T-helper 2 cell treated with Interferon-gamma antibody and Interleukin-4, amounts not matched to agents 5 μg/mL and 100 μg/mL, for 36 hours (primary cell): Measurements from ENCODE around the gene CDC42BPA.

Source experiments
- DNase-seq: peaks from one replicate; pipeline ENCODE4 v3.0.0; 2021; ENCODE audit warnings: low spot score
- H3K27ac Mint-ChIP-seq: one replicate; pipeline ENCODE4 v1.8.0; 2021; ENCODE audit warnings: mild to moderate bottlenecking, mixed read lengths
- H3K27me3 Mint-ChIP-seq: one replicate; pipeline ENCODE4 v1.8.0; 2021; ENCODE audit warnings: low read depth, mixed read lengths
- H3K36me3 Mint-ChIP-seq: one replicate; pipeline ENCODE4 v1.8.0; 2021; ENCODE audit warnings: low read depth, mixed read lengths
- H3K4me1 Mint-ChIP-seq: one replicate; pipeline ENCODE4 v1.8.0; 2021; ENCODE audit warnings: low read depth, mixed read lengths
- H3K4me3 Mint-ChIP-seq: one replicate; pipeline ENCODE4 v1.8.0; 2022; ENCODE audit warnings: mild to moderate bottlenecking, moderate library complexity, mixed read lengths
- H3K9me3 Mint-ChIP-seq: one replicate; pipeline ENCODE4 v1.8.0; 2021; ENCODE audit warnings: mixed read lengths

CDC42BPA gene

DNA sequence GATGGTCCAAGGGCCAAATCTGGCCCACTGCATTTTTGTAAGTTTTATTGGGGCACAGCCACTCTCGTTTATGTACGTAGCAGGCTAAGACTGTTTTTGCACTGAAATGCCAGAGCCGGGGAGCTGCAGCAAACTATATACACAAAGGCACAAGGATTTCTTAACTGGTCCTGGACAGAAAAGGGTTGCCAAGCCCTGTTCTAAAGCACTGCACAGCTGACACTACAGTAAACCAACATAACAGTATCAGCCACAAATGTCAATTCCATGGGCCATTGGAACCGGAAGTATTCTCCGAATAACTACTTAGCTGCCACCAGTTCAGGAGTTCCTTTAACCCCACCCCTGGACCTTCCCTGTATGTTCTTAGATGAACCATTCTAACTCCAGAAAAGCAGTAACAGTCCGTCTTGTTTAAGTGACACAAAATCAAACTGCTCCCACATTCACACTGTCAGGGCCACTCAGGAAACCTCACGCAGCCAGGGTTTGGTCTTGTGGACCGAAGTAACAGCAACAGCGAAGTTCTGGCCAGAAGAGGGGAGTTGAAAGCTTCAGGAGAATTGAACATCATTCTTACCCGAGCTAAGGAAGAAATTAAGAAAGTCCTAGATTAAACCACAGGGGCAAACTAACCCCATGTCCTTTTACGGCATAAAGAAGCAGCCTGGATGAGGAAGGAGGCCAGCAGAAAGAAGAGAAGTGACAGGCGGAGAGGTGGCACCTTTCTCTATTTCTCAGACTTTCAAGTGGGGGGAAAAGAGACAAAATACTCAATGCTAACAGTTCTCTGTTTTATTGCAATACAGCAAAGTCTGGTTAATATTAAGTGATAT, 329.0 kb downstream of the CDC42BPA start:
- H3K36me3 Mint-ChIP-seq = peaks cover 11% of the 10 kb centered on the region
- peak overlapping the region; percentile 11 for H3K4me3 Mint-ChIP-seq
- H3K27ac Mint-ChIP-seq = peak overlapping the region; percentile 85
- no peaks in the 10 kb centered on the region for H3K27me3 Mint-ChIP-seq
- peaks cover 17% of the 10 kb centered on the region for H3K4me1 Mint-ChIP-seq
- H3K9me3 Mint-ChIP-seq = no peaks in the 10 kb centered on the region
- no peak for DNase-seq

DNA sequence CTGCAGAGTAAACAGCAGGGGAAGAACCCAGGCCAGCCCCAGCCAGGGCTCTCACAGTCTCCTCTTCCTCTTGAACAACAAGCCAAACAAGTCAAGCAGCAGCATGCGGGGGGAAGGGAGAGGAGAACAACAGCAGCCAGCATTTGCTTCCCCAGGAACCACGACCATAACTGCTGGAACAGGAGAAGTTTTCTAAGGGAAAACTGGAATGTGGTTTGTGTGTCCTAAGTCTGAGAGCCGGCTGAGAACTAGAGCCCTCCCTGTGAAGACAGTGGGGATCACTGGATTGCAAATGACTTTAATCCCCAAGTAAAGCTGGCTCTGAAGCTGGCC, 330.0 kb downstream of the CDC42BPA start:
- H3K27ac Mint-ChIP-seq = no peak overlapping the region
- peaks cover 17% of the 10 kb centered on the region for H3K4me1 Mint-ChIP-seq
- DNase-seq = no peak
- no peaks in the 10 kb centered on the region for H3K27me3 Mint-ChIP-seq
- no peaks in the 10 kb centered on the region for H3K9me3 Mint-ChIP-seq
- no peak overlapping the region for H3K4me3 Mint-ChIP-seq
- H3K36me3 Mint-ChIP-seq = peaks cover 11% of the 10 kb centered on the region

DNA sequence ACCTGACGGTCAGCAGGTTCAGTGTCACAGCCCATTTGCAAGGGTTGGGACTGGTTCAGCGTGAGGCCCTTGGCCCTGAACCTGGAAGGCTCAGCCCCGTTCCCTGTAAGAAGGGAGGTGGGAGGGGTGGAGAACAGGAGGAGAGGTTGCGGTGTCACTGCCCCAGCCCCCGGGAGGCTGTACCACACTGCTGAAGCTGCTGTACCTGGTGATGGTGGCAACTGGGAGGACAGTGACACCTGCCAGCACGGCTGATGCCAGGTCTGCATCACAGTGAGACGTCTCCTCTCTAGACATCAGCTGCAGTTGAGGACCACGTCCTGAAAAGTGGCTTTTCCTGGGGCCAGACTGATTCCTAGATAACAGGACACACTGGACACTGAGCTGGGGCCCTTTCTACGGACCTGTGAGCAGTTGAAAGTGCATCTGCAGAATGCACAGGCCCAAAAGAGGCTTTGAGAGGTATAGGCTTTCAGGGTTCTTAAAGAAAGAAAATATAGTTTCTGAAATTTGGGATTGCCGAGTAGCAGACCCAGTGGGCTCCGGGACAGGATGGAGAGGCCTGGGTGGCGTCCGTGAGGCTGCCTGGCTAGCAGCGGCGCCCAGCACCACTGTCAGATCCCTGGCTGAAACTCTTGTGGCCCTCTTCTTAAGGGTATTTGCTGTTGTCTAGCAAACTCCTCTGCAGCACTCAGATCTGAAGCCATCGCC, 330.5 kb downstream of the CDC42BPA start:
- DNase-seq = no peak
- H3K9me3 Mint-ChIP-seq = no peaks in the 10 kb centered on the region
- H3K27me3 Mint-ChIP-seq = no peaks in the 10 kb centered on the region
- peaks cover 17% of the 10 kb centered on the region for H3K4me1 Mint-ChIP-seq
- no peak overlapping the region for H3K4me3 Mint-ChIP-seq
- no peak overlapping the region for H3K27ac Mint-ChIP-seq
- peaks cover 13% of the 10 kb centered on the region for H3K36me3 Mint-ChIP-seq

DNA sequence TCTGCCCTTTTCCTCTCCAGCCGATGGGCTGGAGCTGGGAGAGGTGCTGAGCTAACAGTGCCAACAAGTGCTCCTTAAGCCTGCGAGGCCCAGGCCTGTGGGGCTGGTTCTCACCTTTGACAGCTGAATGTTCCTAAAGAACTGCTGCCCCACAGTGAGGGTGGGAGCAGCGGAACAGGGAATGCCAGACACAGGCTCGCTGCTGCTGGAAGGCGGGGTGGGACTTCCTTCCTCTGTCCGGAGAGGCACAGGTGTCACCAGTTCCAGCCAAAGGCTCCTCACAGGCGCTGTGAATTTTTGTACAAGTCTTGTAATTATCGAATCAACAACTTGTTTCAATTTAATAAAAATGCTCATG, 331.1 kb downstream of the CDC42BPA start:
- Mint-ChIP-seq H3K4me3 (no peak overlapping the region), H3K27ac (no peak overlapping the region), H3K27me3 (no peaks in the 10 kb centered on the region), H3K36me3 (peaks cover 13% of the 10 kb centered on the region), H3K4me1 (peaks cover 17% of the 10 kb centered on the region), H3K9me3 (no peaks in the 10 kb centered on the region)
- DNase-seq = no peak

DNA sequence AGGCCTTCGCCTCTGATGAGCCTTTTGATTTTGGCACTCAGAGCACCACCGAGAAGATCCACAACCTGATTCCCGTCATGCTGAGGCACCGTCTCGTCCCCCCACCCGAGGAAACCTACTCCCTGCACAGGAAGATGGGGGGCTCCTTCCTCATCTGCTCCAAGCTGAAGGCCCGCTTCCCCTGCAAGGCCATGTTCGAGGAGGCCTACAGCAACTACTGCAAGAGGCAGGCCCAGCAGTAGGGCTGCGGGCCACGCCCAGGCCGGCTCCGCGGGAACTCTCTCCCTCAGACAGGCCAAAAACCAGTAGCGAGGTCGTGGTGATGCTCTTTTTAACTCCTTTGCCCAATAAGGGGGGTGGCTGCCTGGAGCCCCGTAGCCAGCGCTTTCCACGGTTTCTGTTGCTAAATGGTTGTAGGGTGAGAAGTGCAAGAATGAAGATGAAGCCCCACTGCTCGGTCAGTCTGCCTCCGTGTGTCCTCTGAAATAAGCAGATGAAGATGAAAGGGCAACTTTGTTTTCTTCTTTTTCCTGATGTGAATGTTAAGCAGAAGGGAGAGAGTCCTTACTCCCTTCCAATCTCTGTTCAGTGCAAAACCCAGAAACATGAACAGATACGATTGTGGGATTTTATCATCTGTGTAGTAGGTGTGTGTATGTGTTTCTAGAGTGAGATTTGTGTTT, 331.7 kb downstream of the CDC42BPA start:
- no peaks in the 10 kb centered on the region for H3K9me3 Mint-ChIP-seq
- peaks cover 17% of the 10 kb centered on the region for H3K4me1 Mint-ChIP-seq
- H3K27ac Mint-ChIP-seq = no peak overlapping the region
- no peak for DNase-seq
- H3K27me3 Mint-ChIP-seq = no peaks in the 10 kb centered on the region
- H3K36me3 Mint-ChIP-seq = peaks cover 13% of the 10 kb centered on the region
- no peak overlapping the region for H3K4me3 Mint-ChIP-seq

DNA sequence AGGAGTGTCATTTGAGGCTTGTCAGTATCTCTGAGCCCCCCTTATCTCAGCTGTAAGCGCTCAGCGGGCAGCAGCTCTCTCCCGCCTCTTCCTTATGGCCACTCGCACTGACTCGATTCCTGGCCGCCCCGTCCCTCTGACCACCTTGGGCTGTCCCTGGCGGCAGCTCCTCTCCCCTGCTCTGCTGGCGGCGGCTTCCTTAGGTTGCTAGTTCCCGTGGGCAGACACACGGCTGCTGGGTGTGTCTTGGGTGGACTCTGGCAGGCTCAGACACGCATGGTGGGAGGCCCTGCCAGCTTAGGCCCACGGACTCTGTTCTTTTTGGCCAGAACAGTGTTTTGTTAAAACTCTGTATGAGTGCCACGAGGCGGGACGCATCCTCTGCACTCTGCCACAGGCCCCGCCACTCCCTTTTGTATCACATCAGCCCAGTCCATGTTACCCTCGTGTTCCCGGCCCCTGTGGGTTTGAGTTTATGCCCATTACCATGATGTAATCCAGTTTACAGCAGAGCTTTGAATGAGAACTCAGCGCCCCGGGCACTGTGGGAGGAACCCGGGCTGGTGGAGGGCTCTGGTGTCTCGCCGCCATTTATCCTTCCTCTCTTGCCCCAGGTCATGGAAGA, 332.3 kb downstream of the CDC42BPA start:
- peaks cover 17% of the 10 kb centered on the region for H3K4me1 Mint-ChIP-seq

DNA sequence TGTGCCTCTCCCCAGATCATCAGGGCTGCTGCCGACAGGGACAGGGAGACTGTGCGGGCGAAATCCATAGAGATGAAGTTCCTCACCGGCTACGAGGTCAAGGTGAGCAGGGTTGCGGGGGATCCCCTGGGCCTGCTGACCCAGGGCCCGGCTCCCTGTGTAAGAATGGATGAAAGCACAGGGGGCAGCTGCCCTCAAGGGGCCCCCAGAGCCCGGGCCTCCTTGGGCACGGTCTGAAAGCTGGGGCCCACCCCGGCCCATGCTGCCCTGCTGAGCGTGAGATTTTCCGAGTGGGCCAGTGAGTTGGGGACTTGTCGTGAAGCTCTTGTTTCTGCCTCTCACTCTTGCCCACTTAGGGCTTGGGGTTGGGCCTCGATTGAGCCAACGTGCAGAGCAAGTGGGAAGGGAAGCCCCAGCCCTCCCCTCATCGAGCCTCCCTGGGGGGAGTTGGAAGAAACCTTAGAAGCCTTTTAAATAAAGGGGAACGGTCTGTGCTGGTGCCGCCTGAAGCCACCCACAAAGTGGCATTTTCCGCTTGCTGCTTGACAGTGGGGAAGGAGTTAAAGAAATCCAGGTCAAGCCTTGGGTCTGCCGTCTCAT, 333.0 kb downstream of the CDC42BPA start:
- Mint-ChIP-seq H3K4me1 (peaks cover 11% of the 10 kb centered on the region), H3K36me3 (peaks cover 13% of the 10 kb centered on the region), H3K27ac (no peak overlapping the region), H3K4me3 (no peak overlapping the region), H3K9me3 (no peaks in the 10 kb centered on the region), H3K27me3 (no peaks in the 10 kb centered on the region)
- DNase-seq = no peak

More for the DNA sequence above, 332.3 kb downstream of the CDC42BPA start:
- Mint-ChIP-seq H3K9me3 (no peaks in the 10 kb centered on the region), H3K4me3 (no peak overlapping the region), H3K27me3 (no peaks in the 10 kb centered on the region), H3K36me3 (peaks cover 13% of the 10 kb centered on the region), H3K27ac (no peak overlapping the region)
- DNase-seq = no peak

DNA sequence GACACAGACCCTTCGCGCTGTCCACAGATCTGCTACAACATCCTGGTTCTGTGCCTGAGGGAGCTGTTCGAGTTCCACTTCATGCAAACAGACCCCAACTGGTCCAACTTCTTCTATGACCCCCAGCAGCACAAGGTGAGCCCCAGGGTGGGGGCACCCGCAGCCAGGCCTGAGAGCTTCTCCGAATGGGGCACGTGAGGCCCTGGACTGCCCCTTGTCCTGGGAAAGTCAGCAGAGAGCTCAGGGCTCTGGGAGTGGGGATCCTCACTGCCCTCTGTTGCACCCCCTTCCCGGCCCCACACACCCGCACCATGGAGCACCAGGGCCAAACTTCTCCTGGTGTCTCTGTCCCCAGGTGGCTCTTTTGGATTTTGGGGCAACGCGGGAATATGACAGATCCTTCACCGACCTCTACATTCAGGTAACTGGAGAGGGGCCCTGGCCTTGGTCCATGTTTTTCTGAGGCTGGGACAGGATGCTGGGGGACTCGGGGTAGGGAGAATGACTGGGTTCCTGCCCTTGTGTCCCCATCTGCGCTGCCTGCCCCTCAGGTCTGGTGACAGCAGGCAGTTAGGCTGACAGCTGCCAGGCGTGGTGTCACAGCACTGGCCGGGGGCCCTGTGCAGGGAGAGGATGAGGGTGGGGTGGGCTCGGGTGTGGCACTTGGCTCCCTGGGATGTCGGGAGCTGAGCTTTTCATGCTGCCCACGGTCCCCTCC, 333.6 kb downstream of the CDC42BPA start:
- H3K4me1 Mint-ChIP-seq = peaks cover 5% of the 10 kb centered on the region
- no peaks in the 10 kb centered on the region for H3K27me3 Mint-ChIP-seq
- no peaks in the 10 kb centered on the region for H3K9me3 Mint-ChIP-seq
- no peak for DNase-seq
- H3K27ac Mint-ChIP-seq = no peak overlapping the region
- no peak overlapping the region for H3K4me3 Mint-ChIP-seq
- peaks cover 13% of the 10 kb centered on the region for H3K36me3 Mint-ChIP-seq

DNA sequence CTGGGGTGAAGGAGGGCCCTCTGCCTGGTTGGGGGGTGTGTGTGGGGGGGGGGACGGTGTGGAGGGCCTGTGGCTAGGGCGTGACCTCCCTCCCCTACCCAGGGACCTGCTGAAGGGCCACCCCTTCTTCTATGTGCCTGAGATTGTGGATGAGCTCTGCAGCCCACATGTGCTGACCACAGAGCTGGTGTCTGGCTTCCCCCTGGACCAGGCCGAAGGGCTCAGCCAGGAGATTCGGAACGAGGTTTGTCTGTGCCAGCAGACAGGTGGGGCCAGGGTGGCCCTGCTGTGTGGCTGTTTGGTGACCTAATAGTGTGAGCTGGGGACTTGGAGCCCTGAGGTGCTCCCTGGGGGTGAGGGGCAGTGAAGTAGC, 334.3 kb downstream of the CDC42BPA start:
- no peaks in the 10 kb centered on the region for H3K4me1 Mint-ChIP-seq
- H3K27me3 Mint-ChIP-seq = no peaks in the 10 kb centered on the region
- no peak overlapping the region for H3K27ac Mint-ChIP-seq
- no peak overlapping the region for H3K4me3 Mint-ChIP-seq
- no peaks in the 10 kb centered on the region for H3K9me3 Mint-ChIP-seq
- DNase-seq = no peak
- peaks cover 13% of the 10 kb centered on the region for H3K36me3 Mint-ChIP-seq

DNA sequence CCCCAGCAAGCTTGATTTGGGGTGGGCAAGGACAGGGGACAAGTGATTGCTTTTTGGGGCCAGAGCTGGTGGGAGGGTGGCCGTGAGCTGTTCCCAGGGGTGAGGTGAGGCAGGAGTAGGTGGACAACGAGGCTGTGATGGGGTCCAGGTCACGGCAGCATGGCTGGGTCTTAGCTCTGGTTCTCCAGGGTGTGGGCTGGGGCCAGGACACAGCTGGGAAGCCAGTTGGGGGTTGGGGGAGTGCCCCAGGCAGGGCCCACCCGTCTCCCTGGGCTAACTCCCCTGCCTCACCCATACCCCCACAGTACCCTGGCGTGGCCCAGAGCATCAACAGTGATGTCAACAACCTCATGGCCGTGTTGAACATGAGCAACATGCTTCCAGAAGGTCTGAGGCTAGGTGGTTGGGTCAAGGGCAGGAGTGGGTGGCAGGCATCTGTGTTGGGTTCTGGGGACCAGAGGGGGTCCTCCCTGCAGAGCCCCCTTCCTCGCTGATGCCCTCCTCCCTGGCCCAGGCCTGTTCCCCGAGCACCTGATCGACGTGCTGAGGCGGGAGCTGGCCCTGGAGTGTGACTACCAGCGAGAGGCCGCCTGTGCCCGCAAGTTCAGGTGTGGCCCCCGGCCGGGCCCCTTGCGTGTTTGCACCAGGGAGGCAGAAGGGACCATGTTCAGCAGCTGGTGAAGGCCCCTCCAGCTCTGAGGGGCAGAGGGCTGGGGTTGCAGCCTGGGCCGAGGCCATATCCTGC, 334.9 kb downstream of the CDC42BPA start:
- no peak for DNase-seq
- Mint-ChIP-seq H3K9me3 (no peaks in the 10 kb centered on the region), H3K4me3 (no peak overlapping the region), H3K4me1 (no peaks in the 10 kb centered on the region), H3K36me3 (peaks cover 13% of the 10 kb centered on the region), H3K27ac (no peak overlapping the region), H3K27me3 (no peaks in the 10 kb centered on the region)

DNA sequence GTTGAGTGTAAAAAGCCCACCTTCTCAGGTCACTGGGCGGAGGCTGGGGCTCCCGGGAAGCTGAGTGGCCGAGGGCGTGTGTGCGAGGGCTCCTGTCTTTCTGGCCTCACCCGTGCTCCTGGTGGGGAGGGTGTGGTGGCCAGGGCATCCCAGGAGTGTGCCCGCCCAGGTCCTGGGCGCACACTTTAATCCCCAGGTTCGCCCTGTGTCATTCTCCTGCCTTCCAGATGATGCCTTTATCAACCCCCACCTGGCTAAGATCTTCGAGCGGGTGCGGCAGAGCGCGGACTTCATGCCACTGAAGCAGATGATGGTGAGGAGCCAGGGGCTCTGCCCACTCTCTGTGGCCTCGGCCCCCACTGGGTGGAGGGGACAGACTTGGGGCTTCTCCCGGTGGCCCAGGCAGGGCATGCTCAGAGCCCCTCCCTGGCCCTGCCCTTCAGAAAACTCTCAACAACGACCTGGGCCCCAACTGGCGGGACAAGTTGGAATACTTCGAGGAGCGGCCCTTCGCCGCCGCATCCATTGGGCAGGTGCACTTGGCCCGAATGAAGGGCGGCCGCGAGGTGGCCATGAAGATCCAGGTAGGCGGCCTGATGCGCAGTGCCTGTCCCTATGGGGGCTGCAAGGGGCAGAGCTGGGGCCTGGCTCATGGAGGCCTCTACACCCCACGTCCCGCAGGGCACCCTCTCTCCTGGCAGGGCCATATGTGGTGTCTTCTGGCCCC, 335.7 kb downstream of the CDC42BPA start:
- no peak overlapping the region for H3K4me3 Mint-ChIP-seq
- H3K4me1 Mint-ChIP-seq = no peaks in the 10 kb centered on the region

DNA sequence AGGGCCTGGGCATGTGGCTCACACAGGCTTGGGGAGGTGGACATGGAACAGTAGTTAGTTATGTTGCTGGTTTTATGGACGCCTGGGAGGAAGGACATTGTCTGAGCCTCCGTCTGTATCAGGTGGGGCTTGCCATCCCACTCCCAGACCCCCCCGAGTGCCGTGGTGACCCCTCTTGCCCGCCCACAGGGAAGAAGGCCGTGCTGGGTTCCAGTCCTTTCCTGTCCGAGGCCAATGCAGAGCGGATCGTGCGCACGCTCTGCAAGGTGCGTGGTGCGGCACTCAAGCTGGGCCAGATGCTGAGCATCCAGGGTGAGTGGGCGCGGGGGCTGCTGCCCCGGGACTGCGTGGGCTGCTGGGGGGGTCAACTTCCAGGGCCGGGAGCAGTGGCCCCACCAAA, 336.5 kb downstream of the CDC42BPA start:
- no peaks in the 10 kb centered on the region for H3K27me3 Mint-ChIP-seq
- no peaks in the 10 kb centered on the region for H3K4me1 Mint-ChIP-seq
- no peak overlapping the region for H3K4me3 Mint-ChIP-seq
- DNase-seq = no peak
- peaks cover 9% of the 10 kb centered on the region for H3K36me3 Mint-ChIP-seq
- no peaks in the 10 kb centered on the region for H3K9me3 Mint-ChIP-seq
- H3K27ac Mint-ChIP-seq = no peak overlapping the region

More for the DNA sequence above, 335.7 kb downstream of the CDC42BPA start:
- H3K27ac Mint-ChIP-seq = no peak overlapping the region
- no peaks in the 10 kb centered on the region for H3K27me3 Mint-ChIP-seq
- no peak for DNase-seq
- H3K9me3 Mint-ChIP-seq = no peaks in the 10 kb centered on the region
- peaks cover 13% of the 10 kb centered on the region for H3K36me3 Mint-ChIP-seq
